Activated B cell treated with CpG ODN at 0.5 μM for 24 hours (primary cell): Measurements from ENCODE around the gene PCARE. TPM values are rescaled to one million over a fixed set of nuclear protein-coding genes. Genes with fewer than 3 reads are reported as not detected.

ENCODE experiments used
- ATAC-seq: fragments of 200-7000 bp; cut with Tn5 transposase; one replicate; pipeline ENCODE4 v1.10.0; 2021; ENCODE audit warnings: low read depth, mild to moderate bottlenecking, moderate library complexity
- CTCF ChIA-PET: fragments of 350-600 bp; sonication (Branson Sonifier 250); formaldehyde crosslinking; loops from one replicate; lab custom pipeline; 2021; ENCODE audit warnings: antibody characterized with exemption; lab: Charles Lee
- POLR2A ChIA-PET: fragments of 350-600 bp; sonication (Branson Sonifier 250); formaldehyde crosslinking; loops from one replicate; lab custom pipeline; 2021; ENCODE audit warnings: antibody characterized with exemption; lab: Charles Lee
- DNase-seq: peaks from one replicate; pipeline ENCODE4 v3.0.0; 2022
- H3K27ac Mint-ChIP-seq: one replicate; pipeline ENCODE4 v1.8.0; 2020; ENCODE audit warnings: mixed read lengths
- H3K27me3 Mint-ChIP-seq: one replicate; pipeline ENCODE4 v1.8.0; 2021; ENCODE audit warnings: mixed read lengths
- H3K36me3 Mint-ChIP-seq: one replicate; pipeline ENCODE4 v1.8.0; 2021; ENCODE audit warnings: low read depth, mixed read lengths
- H3K4me1 Mint-ChIP-seq: one replicate; pipeline ENCODE4 v1.8.0; 2021; ENCODE audit warnings: mixed read lengths
- H3K4me3 Mint-ChIP-seq: one replicate; pipeline ENCODE4 v1.8.0; 2020; ENCODE audit warnings: mild to moderate bottlenecking, mixed read lengths
- H3K9me3 Mint-ChIP-seq: one replicate; pipeline ENCODE4 v1.8.0; 2020; ENCODE audit warnings: mixed read lengths
- intact Hi-C: fragments of 100-400 bp; cut with micrococcal nuclease; formaldehyde crosslinking; loops from one replicate; pipeline ENCODE4 v1.15.1; 2024
- total RNA-seq: library from RNA; stranded (reverse); gene quantifications from 2 replicates; pipeline ENCODE4 v1.2.3, GENCODE V29; 2022
- TF ChIP-seq, protein P1 (sequence below): fragments of 200-600 bp; IDR thresholded peaks from one replicate; pipeline ENCODE4 v1.8.0; 2022; ENCODE audit warnings: antibody characterized with exemption, mild to moderate bottlenecking

Gene PCARE
- total RNA-seq, 1 donor from 2014 or later: not detected

DNA sequence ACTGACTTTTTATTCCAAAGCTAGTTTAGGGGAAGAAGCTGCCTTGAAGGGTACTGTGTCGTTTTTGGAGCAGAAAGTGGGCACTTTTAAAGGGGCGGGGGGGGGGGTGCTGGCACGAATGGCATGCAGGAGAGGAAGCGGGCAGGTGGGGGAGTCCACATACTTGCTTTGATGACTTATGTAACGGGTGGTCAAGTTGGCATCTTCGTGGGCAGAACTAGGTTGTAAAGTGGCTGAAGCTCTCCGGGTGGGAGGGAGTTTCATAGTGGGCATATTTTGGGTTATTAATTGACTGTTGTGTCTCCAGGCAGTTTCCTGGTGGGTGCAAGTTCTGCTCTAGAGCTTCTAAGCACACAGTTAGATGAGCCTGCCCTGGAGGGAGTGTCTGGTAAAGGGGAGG is 19.9 kb downstream of the PCARE start:
- ChIA-PET POLR2A (no interaction called here), CTCF (no interaction called here)
- no peak overlapping the region for H3K4me3 Mint-ChIP-seq
- TF ChIP-seq, protein P1, sequence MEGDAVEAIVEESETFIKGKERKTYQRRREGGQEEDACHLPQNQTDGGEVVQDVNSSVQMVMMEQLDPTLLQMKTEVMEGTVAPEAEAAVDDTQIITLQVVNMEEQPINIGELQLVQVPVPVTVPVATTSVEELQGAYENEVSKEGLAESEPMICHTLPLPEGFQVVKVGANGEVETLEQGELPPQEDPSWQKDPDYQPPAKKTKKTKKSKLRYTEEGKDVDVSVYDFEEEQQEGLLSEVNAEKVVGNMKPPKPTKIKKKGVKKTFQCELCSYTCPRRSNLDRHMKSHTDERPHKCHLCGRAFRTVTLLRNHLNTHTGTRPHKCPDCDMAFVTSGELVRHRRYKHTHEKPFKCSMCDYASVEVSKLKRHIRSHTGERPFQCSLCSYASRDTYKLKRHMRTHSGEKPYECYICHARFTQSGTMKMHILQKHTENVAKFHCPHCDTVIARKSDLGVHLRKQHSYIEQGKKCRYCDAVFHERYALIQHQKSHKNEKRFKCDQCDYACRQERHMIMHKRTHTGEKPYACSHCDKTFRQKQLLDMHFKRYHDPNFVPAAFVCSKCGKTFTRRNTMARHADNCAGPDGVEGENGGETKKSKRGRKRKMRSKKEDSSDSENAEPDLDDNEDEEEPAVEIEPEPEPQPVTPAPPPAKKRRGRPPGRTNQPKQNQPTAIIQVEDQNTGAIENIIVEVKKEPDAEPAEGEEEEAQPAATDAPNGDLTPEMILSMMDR: no peak
- intact Hi-C loops: no loop called here
- no peaks in the 10 kb centered on the region for H3K27me3 Mint-ChIP-seq
- H3K36me3 Mint-ChIP-seq: no peaks in the 10 kb centered on the region
- ATAC-seq: no peak
- H3K4me1 Mint-ChIP-seq: no peaks in the 10 kb centered on the region
- no peak overlapping the region for H3K27ac Mint-ChIP-seq
- H3K9me3 Mint-ChIP-seq: no peaks in the 10 kb centered on the region
- no peak for DNase-seq

DNA sequence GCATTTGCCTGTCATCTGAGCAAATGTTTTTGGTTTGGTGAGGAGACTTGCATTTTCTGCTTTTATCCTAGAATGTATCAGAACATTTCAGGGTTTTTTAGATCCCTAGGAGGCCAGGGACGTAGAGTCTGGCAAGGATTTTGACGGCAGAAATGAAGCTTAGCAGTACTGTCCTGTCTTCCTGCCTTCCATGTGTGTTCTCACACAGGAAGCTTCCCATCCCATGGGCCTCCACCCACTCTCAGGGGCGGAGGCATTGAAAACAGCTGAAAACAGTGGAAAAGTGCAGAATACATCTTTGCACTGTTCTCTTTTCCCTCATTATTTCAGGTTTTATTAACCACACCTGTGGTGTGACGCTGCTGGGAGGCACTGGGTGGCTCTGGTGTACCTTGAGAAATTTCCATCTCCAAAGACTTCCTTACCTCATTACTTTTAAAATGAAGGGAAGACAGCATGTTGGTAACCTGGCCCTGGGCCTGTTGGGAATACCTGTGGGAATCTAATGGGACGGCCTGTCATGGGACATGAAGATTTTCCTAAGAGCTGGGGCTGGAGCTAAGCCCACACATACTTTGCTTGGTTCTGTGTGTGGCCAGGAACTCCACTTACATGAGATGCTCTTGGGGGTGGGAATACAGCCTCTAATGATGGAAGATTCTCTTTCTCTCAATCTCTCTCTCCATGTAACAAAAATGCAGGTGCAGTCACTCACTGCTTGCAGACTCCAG is 20.5 kb downstream of the PCARE start:
- no peak for DNase-seq
- ATAC-seq: no peak
- intact Hi-C loops: no loop called here
- Mint-ChIP-seq H3K27ac (no peak overlapping the region), H3K27me3 (no peaks in the 10 kb centered on the region), H3K4me3 (no peak overlapping the region), H3K4me1 (no peaks in the 10 kb centered on the region), H3K36me3 (no peaks in the 10 kb centered on the region), H3K9me3 (no peaks in the 10 kb centered on the region)
- TF ChIP-seq, protein P1: no peak
- CTCF ChIA-PET: no interaction called here
- POLR2A ChIA-PET: no interaction called here

DNA sequence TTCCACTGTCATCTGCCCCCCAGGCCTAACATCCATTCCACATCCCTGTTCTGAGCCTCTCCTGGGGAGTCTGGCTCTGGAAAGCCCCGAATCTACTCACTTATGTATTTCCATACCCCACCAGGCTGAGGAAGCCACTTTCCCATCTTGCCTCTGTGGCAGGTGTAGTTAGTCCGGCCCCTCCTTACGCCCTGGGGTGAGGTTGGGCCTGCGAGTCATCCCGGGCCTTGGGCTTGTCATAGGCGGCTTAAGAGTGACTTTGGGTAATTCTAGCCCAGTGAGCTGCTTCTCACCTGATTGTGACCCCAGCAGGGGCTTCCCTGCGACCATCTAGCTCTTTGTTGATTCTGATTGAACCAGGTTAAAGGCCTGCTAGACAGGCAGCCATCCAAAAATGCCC is 21.1 kb downstream of the PCARE start:
- TF ChIP-seq, protein P1: no peak
- H3K9me3 Mint-ChIP-seq: no peaks in the 10 kb centered on the region
- no peaks in the 10 kb centered on the region for H3K4me1 Mint-ChIP-seq
- DNase-seq (no peak), ATAC-seq (no peak)
- intact Hi-C loops: no loop called here
- H3K36me3 Mint-ChIP-seq: no peaks in the 10 kb centered on the region
- H3K27me3 Mint-ChIP-seq: no peaks in the 10 kb centered on the region
- ChIA-PET POLR2A (no interaction called here), CTCF (no interaction called here)
- no peak overlapping the region for H3K27ac Mint-ChIP-seq
- H3K4me3 Mint-ChIP-seq: no peak overlapping the region

DNA sequence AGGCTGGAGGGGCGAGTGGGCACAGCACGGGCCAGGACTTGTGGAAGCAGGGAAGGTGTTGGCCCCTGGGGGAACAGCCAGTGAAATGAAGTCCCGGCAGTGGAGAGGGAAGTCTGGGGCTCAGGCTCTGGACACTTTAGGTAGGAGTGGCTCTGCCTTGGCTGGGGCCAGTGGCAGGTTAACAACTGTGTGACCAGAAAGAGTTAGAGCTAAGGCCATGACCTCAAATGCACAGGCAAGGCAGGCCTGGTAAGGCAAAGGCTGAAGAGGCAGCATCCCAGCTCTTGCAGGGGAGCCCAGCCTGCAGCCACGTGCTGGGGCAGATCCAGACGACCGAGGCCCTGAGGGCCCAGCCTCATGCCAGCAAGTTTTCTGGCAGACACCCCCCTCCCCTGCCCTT is 21.5 kb downstream of the PCARE start:
- no peaks in the 10 kb centered on the region for H3K36me3 Mint-ChIP-seq
- DNase-seq: no peak
- H3K27me3 Mint-ChIP-seq: no peaks in the 10 kb centered on the region
- TF ChIP-seq, protein P1: no peak
- H3K27ac Mint-ChIP-seq: no peak overlapping the region
- ChIA-PET POLR2A (no interaction called here), CTCF (no interaction called here)
- ATAC-seq: no peak
- no peaks in the 10 kb centered on the region for H3K4me1 Mint-ChIP-seq
- no peaks in the 10 kb centered on the region for H3K9me3 Mint-ChIP-seq
- intact Hi-C loops: no loop called here
- H3K4me3 Mint-ChIP-seq: no peak overlapping the region

DNA sequence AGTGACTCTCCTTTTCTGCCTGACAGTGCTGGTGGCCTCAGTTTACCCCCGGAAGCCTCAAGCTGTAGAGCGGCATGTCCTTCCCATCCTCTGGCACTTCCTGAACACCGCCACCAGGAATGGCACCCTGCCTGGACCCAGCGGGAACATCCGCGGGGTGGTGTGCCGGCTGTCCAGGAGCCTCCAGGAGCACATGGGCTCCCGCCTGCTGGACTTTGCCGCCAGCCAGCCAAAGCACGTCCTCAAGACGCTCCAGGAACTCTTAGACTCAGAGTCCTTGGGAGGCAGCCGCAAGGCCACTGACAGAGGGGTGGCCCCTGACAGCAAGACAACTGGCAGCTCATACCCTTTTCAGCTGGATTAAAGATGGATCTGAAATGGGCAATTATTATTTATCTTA is 22.6 kb downstream of the PCARE start:
- H3K4me1 Mint-ChIP-seq: no peaks in the 10 kb centered on the region
- ATAC-seq: no peak
- intact Hi-C loops: no loop called here
- no peaks in the 10 kb centered on the region for H3K27me3 Mint-ChIP-seq
- H3K27ac Mint-ChIP-seq: no peak overlapping the region
- ChIA-PET POLR2A (no interaction called here), CTCF (no interaction called here)
- TF ChIP-seq, protein P1: no peak
- DNase-seq: no peak
- H3K4me3 Mint-ChIP-seq: no peak overlapping the region
- no peaks in the 10 kb centered on the region for H3K9me3 Mint-ChIP-seq
- no peaks in the 10 kb centered on the region for H3K36me3 Mint-ChIP-seq
